ENCODE measurements around the gene ARHGEF38.
A peak's percentile ranks its signal among the peaks of the same experiment; 100 is the strongest.
"Not testable (repeated sequence)": the region's sequence is repeated elsewhere in the genome, so short reads cannot be mapped to it uniquely, and the experiment has no call there.

Gene ARHGEF38

DNA sequence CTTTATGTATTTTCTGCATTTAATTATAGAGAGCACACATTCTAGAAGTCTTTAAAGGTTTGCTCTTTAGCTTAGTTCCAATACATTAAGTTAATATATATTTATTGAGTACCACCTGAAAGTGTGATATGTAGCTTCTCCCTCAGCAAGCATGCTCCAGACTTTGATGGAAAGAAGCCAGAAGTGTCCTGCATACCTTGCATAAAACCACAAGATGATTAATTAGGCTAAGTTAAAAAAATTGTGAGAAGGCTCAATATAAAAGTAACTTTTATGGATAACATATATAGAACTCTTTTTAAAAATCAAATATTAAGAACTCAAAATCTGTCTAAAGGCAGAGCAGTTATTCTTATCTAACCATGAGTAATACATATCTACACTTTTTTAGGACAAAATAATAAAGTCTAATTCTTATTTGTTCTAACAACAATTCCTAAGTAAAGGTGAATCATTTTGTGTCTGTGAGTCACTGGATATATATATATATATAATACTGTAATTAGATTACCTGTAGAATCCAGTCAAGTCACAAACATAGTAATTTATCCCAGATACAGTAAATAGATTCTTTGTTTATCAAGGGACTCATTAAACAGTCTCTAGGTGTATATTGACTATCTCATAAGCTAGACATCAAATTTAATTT is 104.8 kb downstream of the ARHGEF38 start:
- no peak for DNase-seq

DNA sequence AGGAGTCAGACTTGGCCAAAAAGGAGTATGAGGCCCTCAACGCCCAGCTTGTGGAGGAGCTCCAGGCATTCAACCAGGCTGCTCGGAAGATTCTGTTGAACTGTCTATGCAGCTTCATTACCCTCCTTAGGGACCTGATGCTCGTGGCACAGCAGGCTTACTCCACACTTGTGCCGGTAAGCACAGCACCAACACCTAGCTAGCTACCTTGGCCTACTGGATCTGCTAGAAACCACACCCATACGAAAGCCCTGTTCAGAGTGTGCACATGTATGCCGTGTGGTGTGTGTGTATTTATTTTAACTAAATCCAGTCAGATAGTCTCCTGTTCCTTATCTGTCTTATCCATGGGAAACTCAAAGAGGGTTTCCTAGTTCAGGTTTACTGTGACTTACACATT is 106.8 kb downstream of the ARHGEF38 start:
- no peak for DNase-seq

DNA sequence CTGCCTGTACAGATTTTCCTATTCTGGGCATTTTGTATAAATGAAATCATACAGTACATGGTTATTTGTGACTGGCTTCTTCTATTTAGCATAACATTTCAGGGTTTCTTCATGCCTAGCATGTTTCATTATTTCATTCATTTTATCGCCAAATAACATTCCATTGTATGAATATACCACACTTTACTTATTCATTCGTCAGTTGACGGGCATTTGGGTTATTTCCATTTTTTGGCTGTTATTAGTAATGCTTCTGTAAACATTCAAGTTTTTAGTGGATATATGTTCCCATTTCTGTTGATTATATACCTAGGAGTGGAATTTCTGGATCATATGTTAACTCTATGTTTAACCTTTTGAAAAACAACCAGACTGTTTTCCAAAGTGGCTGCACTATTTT is 108.6 kb downstream of the ARHGEF38 start:
- DNase-seq = no peak

DNA sequence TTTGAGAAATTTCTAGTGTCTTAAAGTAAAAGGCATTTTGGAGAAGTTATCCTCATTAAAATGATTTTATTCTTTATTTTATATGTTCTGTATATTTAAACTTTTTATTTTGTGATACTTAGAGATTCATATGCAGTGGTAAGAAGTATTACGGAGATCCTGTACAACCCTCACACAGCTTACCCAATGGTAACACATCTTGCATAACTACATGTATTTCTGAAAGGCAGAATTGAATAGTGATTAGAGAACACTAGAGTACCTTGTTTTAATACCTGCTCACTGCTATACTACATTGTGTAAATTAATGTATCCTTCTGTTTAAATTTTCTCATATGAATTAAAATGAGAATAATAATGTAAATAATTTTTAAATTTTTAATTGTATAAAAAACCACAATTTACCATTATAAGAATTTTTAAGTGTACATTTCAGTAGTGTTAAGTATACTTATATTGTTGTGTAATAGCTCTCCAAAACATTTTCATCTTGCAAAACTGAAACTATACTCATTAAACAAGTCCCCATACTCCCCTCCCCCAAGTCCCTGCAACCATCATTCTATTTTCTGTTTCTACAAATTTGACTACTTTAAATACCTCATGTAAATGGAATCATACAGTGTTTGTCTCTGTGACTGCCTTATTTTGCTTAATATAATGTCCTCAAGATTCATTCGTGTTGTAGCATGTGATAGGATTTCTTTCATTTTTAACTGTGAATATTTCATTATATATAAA is 110.7 kb downstream of the ARHGEF38 start:
- no peak for DNase-seq

DNA sequence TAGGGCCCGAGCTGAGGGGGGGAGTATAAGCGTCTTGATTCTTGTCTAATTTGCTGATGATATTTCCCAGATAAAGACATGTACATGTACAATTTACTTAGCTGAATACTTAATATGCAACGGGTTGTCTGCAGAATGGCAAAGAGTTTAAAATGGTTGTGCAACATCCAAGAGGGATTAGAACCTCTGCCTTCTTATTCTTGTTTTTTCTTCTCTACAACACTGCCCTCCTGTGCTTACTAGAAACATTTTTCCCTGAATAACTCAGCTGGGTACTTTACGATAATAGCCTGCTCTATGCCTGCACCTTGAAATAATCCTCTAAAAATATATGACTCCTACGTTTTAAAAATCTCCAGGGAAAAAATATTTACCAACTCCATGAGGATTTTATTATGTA is 114.3 kb downstream of the ARHGEF38 start:
- DNase-seq = no peak

DNA sequence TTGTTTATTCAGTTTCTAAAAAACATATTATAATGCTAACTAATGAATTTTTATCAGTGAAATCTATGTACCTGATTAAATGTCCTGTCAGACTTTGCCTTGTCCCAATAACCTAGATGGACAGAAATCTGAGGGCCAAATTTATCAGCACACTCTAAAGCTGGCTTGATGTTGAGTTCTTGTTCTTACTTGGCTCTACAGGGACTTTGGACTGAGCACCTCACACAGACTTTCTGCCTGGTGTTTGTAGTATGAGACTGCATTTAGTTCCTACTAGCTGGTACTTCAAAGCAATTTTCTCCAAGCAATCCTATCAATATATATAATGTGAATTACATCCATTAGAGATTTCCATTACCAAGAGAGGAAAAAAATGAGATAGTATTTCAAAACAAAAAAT is 118.3 kb downstream of the ARHGEF38 start:
- DNase-seq = no peak

DNA sequence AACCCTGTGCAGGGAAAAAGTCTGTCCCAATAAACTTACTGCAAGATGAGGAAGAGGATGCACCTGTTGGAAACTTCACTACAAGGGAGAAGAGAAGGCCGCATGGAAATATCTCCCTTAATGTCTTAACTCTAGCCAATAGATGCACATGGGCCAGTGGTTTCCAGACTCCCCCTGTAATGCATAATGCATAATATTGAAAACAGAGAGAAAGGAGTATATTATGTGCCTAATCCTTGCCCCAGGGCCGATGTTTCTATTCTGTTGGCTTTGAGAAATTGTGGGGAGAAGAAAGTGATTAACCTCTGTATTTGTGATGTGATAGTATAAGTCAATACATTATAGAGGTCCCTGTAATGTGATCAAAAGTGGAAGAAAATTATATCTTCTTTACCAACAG is 118.9 kb downstream of the ARHGEF38 start:
- no peak for DNase-seq

DNA sequence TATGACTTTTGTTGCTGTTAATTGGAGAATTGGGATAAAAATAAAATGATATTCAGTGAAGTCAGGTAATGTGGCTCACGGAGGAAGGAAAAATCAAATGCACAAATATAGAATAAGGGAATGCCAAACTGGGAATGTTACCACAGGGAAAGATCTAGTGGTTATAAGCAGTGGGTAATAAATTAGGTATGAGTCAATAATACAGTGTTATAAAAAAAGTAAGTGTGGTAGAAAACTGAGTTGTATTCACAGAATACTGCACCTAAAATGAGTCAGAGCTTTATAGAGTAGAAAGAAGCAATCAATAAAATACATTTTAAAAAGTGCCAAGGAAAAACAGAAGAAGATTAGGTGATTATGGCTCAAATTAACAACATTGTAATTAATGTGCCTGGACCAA is 121.6 kb downstream of the ARHGEF38 start:
- DNase-seq = no peak

DNA sequence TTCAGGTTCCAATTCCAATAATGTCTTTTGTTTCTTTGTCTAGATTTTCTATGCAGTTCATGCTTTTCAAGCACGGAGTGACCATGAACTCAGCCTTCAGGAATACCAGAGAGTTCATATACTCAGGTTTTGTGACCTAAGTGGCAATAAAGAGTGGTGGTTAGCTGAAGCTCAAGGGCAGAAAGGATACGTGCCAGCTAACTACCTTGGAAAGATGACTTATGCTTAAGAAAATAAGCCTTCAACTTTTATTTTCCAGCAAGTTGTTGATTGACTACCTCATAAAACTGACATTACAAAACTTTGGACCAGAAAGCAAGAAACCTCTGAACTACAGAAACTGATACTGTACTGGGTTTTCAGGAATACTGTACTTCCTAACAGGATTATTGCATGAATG is 125.3 kb downstream of the ARHGEF38 start:
- no peak for DNase-seq

DNA sequence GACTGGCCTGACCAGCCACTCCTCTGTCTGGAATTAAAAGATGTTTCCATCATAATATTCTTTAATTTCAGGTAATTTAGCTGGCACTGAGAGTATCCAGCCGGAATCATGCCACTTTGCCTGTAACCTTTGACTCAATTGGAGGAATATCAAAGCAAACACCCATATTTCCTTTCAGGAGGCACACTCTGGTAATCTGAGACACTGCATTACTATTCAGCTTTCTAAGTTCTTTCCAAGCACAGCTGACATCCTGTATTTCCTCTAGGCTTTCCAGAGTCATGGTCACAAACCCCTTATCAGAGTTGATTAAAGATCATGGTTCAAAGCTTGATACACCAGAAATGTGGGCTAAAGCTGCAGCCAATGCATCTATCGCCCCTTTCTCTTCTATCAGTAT is 126.8 kb downstream of the ARHGEF38 start:
- DNase-seq = no peak

DNA sequence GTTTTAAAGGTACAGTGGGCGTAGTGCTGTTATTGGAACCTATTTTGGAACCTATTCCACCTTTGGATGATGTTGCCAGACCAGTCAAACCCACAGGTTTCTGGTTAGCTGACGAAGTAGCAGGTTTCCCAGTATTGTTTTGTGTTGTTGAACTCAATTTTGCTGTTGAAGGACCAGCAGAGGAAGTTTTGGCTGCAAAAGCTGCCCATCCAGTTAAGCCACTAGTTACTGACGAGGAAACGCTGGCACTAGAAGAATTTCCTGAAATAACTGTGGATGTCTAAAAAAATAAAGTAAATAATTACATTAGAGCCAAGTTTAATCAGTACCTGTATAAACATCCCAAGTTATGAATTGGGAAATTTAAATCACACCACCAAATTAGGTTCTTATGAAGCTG is 130.6 kb downstream of the ARHGEF38 start:
- no peak for DNase-seq

DNA sequence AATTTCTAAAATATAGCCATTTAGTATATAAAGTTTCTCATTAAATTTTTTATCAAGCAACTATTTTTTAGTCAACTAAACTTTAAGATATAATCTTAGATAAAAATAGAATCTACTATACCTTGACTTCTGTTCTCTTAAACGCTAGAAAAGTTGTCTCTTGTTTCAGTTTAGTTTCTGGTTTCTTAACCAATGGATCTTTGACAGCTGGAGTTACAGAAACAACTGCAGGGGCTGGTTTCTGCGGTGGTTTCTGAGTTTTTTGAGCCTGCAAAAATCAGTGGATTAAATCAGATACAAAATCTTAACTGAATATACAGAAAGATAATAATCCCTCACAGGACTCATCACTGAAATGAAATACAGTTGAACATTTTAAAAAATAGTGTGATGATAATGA is 134.2 kb downstream of the ARHGEF38 start:
- no peak for DNase-seq

DNA sequence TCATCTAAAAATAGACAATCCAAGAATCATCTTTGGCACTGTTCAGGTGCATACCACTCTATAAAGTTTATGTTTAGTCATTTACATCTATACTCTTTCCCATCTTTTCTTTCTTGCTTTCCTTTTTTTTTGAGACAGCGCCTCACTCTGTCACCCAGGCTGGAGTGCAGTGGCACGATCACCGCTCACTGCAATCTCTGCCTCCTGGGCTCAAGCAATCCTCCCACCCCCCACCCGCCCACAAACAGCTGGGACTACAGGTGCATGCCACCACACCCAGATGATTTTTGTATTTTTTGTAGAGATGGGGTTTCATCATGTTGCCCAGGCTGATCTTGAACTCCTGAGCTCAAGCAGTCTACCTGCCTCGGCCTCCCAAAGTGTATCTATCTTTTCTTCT is 142.4 kb downstream of the ARHGEF38 start:
- not testable (repeated sequence) for DNase-seq

DNA sequence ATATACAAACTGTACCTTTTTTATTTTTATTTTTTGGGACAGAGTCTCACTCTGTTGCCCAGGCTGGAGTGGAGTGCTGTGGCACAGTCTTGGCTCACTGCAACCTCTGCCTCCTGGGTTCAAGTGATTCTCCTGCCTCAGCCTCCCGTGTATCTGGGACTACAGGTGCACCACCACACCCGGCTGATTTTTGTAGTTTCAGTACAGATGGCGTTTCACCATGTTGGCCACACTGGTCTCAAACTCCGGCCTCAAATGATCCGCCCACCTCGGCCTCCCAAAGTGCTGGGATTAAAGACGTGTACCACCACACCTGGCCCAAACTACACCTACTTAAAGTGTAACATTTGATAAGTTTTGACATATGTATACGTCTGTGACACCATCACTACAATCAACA is 143.4 kb downstream of the ARHGEF38 start:
- DNase-seq = not testable (repeated sequence)

DNA sequence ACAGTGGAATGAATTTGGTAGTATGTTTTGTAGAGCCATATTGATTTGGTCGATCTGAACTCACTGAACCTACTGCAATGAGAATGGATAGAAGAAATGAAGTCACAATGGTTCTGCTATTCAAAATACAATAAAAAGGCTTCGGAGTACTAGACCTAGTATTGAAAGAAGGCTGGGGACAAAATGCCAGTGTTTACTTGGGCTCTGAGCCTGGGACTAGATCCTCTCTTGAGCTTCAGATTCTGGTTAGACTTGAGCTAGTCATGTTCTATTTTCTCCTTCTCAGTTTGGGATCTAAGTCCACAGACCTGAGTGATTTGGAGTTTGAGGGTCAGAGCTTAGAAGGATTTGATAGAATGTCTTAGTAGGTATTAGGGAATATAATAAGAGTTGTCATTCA is 146.2 kb downstream of the ARHGEF38 start:
- no peak for DNase-seq

DNA sequence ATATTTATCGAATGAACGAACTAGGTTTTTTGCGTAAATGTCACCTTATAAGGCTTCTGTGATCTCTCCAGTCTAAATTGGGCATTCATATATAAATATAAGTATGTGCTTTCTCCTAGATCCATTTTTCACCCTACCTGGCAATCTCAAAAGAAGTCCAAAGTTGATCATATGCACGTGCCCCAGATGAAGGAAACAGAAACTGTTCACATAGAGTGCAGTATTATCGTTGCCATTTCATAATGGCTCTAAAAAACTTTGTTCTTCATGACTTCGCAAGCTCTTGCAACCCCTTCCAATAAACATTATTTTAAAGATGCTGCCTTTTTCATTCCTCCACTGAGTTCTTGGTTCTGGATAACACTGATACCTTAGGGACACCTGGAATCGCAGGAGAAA is 155.4 kb downstream of the ARHGEF38 start:
- DNase-seq = no peak

DNA sequence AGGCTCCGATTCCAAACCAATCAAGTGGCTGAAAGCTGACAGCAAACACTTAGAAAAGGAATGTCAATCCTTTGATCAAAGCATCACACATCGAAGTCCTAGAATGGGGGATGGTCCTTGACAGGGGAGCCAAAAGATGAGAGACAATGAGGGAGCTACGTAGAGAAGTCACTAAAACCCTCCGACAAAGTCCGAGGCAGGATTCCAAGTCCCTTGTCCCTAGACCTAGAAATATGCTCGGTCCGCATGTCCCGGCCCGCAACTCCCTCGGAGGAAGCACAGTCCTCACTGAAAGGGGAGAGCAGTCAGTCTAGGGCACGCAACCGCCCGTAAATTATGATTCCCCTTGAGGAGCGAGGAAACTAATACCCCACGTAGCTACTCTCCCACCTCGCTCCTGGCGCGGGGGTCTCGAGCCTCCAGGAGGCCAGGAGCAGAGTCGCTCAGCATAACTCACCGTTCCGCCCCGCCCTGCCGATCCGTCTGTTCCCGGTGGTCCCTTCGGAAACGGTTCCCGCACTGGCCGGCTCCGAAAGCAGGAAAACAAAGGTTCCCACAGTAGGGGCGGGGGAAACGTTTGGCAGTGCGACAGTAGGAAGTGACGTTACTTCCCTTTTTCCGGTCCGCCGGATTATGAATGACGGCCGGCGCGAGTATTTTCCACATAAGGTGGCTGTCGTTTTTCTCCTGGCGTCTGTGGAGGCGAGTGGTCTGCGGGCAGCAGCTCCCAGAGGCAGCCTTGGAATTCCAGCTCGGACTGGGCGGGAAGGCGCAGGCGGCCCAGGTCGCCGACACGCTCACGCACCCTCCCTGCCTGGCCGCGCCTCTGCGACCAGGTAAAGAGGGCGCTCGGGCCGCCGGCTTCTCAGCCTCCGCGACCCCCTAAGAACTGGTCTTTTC is 156.0 kb downstream of the ARHGEF38 start, which contains the start of the genes GSTCD and INTS12:
Gene GSTCD, plus strand, starts transcription at position 604 of the 900 bp plus-strand sequence. CDS start 8,830 bp downstream, outside the sequence.
Gene INTS12, minus strand, starts transcription at position 509 of the 900 bp plus-strand sequence. CDS start 8,684 bp downstream, outside the sequence.
- peak; percentile 99 for DNase-seq

DNA sequence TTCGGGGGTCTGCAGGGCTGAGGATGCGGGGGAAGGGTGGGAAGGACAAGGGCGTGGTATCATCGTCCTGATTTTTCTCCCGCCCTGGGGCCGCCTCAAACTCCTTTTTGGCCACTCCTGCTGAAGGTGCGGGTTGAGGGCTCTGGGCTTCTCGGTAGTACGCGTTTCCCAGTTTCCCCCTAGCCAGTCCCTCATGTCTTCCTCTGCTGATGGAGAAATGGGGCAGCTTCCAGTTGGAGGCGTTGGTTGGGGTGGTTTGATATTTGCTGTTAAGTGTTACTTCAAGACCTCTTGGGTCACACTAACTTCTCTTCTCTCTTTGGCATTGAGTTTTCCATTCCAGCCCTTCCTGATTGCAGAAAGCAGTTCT is 156.6 kb downstream of the ARHGEF38 start:
- no peak for DNase-seq

DNA sequence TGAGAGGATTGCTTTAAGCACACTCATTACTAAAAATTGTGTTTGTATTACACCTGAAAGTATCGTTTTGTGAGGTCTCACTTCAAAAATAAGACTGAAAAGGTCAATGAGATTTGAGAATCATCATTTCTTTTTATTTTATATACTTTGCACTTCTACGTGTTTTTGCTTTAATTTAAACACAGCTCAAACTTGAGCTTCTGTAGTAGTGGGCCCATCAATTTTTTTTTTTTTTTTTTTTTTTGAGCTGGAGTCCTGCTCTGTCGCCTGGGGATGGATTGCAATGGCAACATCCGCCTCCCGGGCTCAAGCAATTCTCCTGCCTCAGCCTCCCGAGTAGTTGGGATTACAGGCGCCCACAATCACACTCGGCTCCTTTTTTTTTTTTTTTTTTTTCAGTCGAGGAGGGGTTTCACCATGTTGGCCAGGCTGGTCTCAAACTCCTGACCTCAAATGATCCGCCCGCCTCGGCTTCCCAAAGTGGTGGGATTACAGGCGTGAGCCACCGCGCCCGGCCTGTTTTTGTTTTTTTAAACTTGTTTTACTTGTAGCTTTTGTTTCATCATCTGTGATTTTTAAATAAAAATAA is 157.7 kb downstream of the ARHGEF38 start:
- DNase-seq = peak; percentile 7

DNA sequence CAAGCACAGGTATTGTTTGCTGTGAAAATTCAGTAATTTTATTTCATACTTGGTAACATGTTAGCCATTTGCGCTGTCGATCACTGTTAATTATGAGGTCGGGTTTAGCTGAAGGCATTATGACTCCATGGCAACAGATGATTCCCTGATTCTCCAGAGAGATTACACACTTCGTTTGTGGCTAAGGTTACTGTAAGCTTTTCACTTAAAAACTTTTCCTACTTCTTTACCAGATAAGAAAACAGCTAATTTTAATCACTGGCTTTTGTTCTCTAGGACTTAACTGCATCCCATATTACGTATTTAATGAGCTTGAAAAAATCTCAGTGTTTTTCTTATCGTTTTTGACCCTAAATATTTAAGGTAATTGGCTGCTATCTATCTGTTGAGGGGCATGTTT is 158.3 kb downstream of the ARHGEF38 start:
- peak; percentile 58 for DNase-seq

DNA sequence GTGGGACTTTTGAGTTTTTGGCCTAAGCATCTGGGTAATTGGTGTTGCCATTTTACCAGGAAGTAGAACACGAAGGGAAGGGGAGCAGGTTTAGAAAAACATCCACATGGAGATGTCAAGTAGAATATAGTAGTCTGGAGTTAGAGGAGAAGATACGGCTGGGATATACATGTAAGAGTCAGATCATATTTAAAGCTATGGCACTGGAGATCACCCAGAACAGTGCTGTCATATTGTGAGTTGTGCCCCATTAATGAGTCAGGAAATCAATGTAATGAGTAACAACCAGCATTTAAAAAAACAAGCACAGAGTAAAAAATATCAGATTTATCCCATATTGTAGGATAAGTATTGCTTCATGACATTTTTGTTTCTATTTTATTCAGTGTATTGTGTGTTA is 160.3 kb downstream of the ARHGEF38 start:
- no peak for DNase-seq

DNA sequence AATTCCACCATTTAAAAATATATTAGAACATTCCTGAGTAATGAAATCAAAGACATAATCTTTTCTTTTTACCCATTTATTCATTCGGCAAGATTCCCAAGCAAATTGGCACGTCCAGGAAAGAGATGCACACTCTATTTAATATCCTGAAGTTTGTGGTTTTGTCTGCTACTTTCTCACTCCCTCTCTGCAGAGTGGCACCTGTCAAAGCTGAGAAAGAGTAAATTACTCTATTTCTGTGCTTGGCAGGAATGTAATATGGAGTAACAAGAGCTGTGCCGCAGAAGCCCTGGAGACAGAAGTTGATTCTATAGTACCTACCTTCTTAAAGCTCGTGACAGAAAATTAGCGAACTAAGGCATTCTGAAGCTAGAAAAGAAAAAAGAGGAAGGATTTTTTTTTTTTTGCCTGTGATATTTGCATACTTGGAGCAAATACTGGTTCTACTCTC is 161.7 kb downstream of the ARHGEF38 start:
- DNase-seq = no peak

DNA sequence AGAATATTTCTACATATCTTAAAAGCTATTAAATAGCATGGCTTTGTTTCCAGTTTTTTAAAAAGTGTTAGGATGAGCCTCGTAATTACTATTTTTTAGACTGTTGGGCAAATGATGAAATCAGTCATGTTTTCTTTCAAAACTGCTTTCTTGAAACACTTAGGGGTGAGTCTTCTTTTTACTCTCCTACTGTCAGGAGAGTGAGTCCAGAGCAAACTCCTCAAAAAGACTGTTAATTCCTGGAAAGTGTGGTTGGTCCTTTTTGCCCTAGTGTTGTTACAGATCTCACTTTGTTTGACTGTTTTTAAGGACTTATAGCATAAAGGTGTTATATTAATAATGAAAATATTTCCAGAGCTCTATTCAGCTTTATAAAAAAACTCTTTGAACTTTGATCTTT is 162.5 kb downstream of the ARHGEF38 start:
- DNase-seq = no peak

Measured in eye (tissue), 1 donor.